Stomach (tissue), 4 donors: ENCODE results near the gene OVOL2.

ENCODE experiments used
- CTCF ChIP-seq, 7 experiments: fragments of 450-650 bp in 4 of 7; fragments of 200-600 bp in 3 of 7; sonication (generic) in 3 of 7; IDR thresholded peaks; one replicate each; pipeline ENCODE4 v1.5.1; 2016 to 2019; ENCODE audit warnings: antibody characterized with exemption in 7 of 7, control low read depth in 2 of 7, mild to moderate bottlenecking in 1 of 7
- EP300 ChIP-seq: sonication (generic); formaldehyde crosslinking; IDR thresholded peaks from one replicate; pipeline ENCODE4 v1.6.1; 2017; ENCODE audit warnings: antibody characterized with exemption
- POLR2A ChIP-seq, 4 donors: fragments of 450-650 bp; IDR thresholded peaks; one replicate each; pipeline ENCODE4 v1.6.1; 2016; ENCODE audit warnings: antibody characterized with exemption in 4 of 4, control low read depth in 2 of 4, mild to moderate bottlenecking in 1 of 4, moderate library complexity in 1 of 4
- POLR2AphosphoS5 ChIP-seq, 3 donors: sonication (generic); formaldehyde crosslinking; IDR thresholded peaks; one replicate each; pipeline ENCODE4 v1.6.1; 2016; ENCODE audit warnings: antibody characterized with exemption in 3 of 3

GRCh38 chr20:18046535-18046934, 11.2 kb downstream of the OVOL2 start:
- TF ChIP-seq CTCF (IDR thresholded peaks at IDR 0.05): no peak
- TF ChIP-seq EP300: no peak
- TF ChIP-seq POLR2A (IDR thresholded peaks at IDR 0.05): no peak
- TF ChIP-seq POLR2AphosphoS5 (IDR thresholded peaks at IDR 0.05): no peak
